ENCODE data around the gene SLC39A12. TPM values are rescaled to one million over a fixed set of nuclear protein-coding genes. Genes with fewer than 3 reads are reported as not detected.

The SLC39A12 gene
- total RNA-seq, 1 experiment from 2014 or later = not detected

GRCh38 chr10:18086746-18087145 is 135.0 kb downstream of the SLC39A12 start:
- Mint-ChIP-seq H3K4me3 (no peak overlapping the region), H3K9me3 (peaks cover 7% of the 10 kb centered on the region; the same call in 1 of the 2 replicates), H3K4me1 (peaks cover 11% of the 10 kb centered on the region), H3K27ac (no peak overlapping the region), H3K27me3 (ENCODE audit: low read depth) (no peaks in the 10 kb centered on the region; the same call in 1 of the 2 replicates), H3K36me3 (no peaks in the 10 kb centered on the region)
- ATAC-seq = no peak
- no peak for TF ChIP-seq ZNF281 (CRISPR knock-in tag; IDR thresholded peaks at IDR 0.05)
- ChIA-PET CTCF (no interaction called here), POLR2A (no interaction called here)
- no peak for DNase-seq (ENCODE audit: low spot score)

GRCh38 chr10:18087355-18087754 is 135.6 kb downstream of the SLC39A12 start:
- ChIA-PET CTCF (no interaction called here), POLR2A (no interaction called here)
- peaks cover 11% of the 10 kb centered on the region for H3K4me1 Mint-ChIP-seq
- 0 out of 2 replicates have a peak, but pooled peaks cover 3% of the 10 kb centered on the region for H3K9me3 Mint-ChIP-seq
- no peaks in the 10 kb centered on the region for H3K36me3 Mint-ChIP-seq
- H3K27me3 Mint-ChIP-seq (ENCODE audit: low read depth) = no peaks in the 10 kb centered on the region; the same call in 1 of the 2 replicates
- no peak overlapping the region for H3K27ac Mint-ChIP-seq
- no peak overlapping the region for H3K4me3 Mint-ChIP-seq
- TF ChIP-seq ZNF416 (CRISPR knock-in tag; IDR thresholded peaks at IDR 0.05) = no peak
- no peak for TF ChIP-seq ZNF317 (CRISPR knock-in tag; IDR thresholded peaks at IDR 0.05; ENCODE audit: borderline replicate concordance, low read depth)
- no peak for TF ChIP-seq ZNF532 (CRISPR knock-in tag; IDR thresholded peaks at IDR 0.05; ENCODE audit: borderline replicate concordance)
- TF ChIP-seq ARID4B (CRISPR knock-in tag; IDR thresholded peaks at IDR 0.05; ENCODE audit: borderline replicate concordance) = no peak
- TF ChIP-seq NFATC4 (CRISPR knock-in tag; IDR thresholded peaks at IDR 0.05) = no peak
- DNase-seq (ENCODE audit: low spot score) (no peak), ATAC-seq (no peak)

Other genes with a start within 250 kb of the SLC39A12 start
- 0.04 TPM in 1 of 3 replicates, not detected in the others for gene TMEM236, start 199.7 kb upstream of the SLC39A12 start, total RNA-seq (2021)
- 0.33 to 0.46 TPM (median 0.44 TPM) in 3 replicates for gene MRC1, start 142.6 kb upstream of the SLC39A12 start, total RNA-seq (2021)
- gene CACNB2, start 188.5 kb downstream of the SLC39A12 start, total RNA-seq (2021) = 3.2 to 4.4 TPM (median 3.3 TPM) in 3 replicates